MM.1S (cell line): ENCODE results near the gene GPR137B.

ENCODE experiments used
- DNase-seq: peaks from one replicate; pipeline ENCODE4 v3.0.0-alpha.2; 2015
- H2AFZ ChIP-seq: fragments of 300-600 bp; sonication (generic); 2 replicates; pipeline ENCODE4 v1.6.0; 2016; ENCODE audit warnings: antibody characterized with exemption, low read length
- H3F3A ChIP-seq: fragments of 300-600 bp; sonication (generic); 2 replicates; pipeline ENCODE4 v1.6.1; 2016; ENCODE audit warnings: mild to moderate bottlenecking, antibody characterized with exemption, low read length, moderate library complexity, mixed read lengths; ENCODE audit not compliant: insufficient read depth
- H3K27ac ChIP-seq: fragments of 300-600 bp; sonication (generic); 2 replicates; pipeline ENCODE4 v1.5.1; 2016; ENCODE audit warnings: mild to moderate bottlenecking, low read length
- H3K27me3 ChIP-seq: fragments of 300-600 bp; sonication (generic); replicated peaks from 2 replicates; pipeline ENCODE4 v1.6.0; 2016; ENCODE audit warnings: low read length; ENCODE audit not compliant: insufficient read depth
- H3K36me3 ChIP-seq: fragments of 300-600 bp; sonication (generic); replicated peaks from 2 replicates; pipeline ENCODE4 v1.6.1; 2016; ENCODE audit warnings: mild to moderate bottlenecking, low read length, mixed read lengths; ENCODE audit not compliant: insufficient read depth
- H3K4me1 ChIP-seq: fragments of 300-600 bp; sonication (generic); 2 replicates; pipeline ENCODE4 v1.6.1; 2016; ENCODE audit warnings: low read length, mixed read lengths
- H3K4me2 ChIP-seq: fragments of 300-600 bp; sonication (generic); 2 replicates; pipeline ENCODE4 v1.6.0; 2016; ENCODE audit warnings: low read depth, low read length
- H3K4me3 ChIP-seq: fragments of 300-600 bp; sonication (generic); 2 replicates; pipeline ENCODE4 v1.5.1; 2016; ENCODE audit warnings: low read length, mixed read lengths
- H3K79me2 ChIP-seq: fragments of 300-600 bp; sonication (generic); 2 replicates; pipeline ENCODE4 v1.6.1; 2016; ENCODE audit warnings: mixed run types, low read length, mixed read lengths
- H3K9ac ChIP-seq: fragments of 300-600 bp; sonication (generic); 2 replicates; pipeline ENCODE4 v1.6.1; 2016; ENCODE audit warnings: low read length, mixed read lengths
- H3K9me2 ChIP-seq: fragments of 300-600 bp; sonication (generic); replicated peaks from 2 replicates; pipeline ENCODE4 v1.6.1; 2016; ENCODE audit warnings: mild to moderate bottlenecking, low read length, mixed read lengths; ENCODE audit not compliant: insufficient read depth
- H3K9me3 ChIP-seq: fragments of 300-600 bp; sonication (generic); replicated peaks from 2 replicates; pipeline ENCODE4 v1.6.1; 2016; ENCODE audit warnings: mild to moderate bottlenecking, low read length, mixed read lengths; ENCODE audit not compliant: insufficient read depth
- H4K20me1 ChIP-seq: fragments of 300-600 bp; sonication (generic); 2 replicates; pipeline ENCODE4 v1.6.1; 2016; ENCODE audit warnings: mild to moderate bottlenecking, low read length, moderate library complexity, mixed read lengths; ENCODE audit not compliant: insufficient read depth
- CTCF ChIP-seq: fragments of 300-600 bp; sonication (generic); IDR thresholded peaks from 2 replicates; pipeline ENCODE4 v1.5.1; 2016; ENCODE audit warnings: antibody characterized with exemption, low read length, mixed read lengths
- EZH2 ChIP-seq: fragments of 300-600 bp; sonication (generic); optimal IDR thresholded peaks from 2 replicates; pipeline ENCODE3; 2017; ENCODE audit warnings: low read depth, mild to moderate bottlenecking, antibody characterized with exemption, low read length, mixed read lengths
- EZH2phosphoT487 ChIP-seq: fragments of 300-600 bp; sonication (generic); IDR thresholded peaks from 2 replicates; pipeline ENCODE4 v1.6.1; 2018; ENCODE audit warnings: antibody characterized with exemption, low read length

The GPR137B gene

GRCh38 chr1:236148470-236148845, 6.1 kb downstream of the GPR137B start:
- TF ChIP-seq EZH2 (no peak), EZH2phosphoT487 (no peak), CTCF (no peak)
- Histone ChIP-seq H3K4me2 (no peak overlapping the region), H3F3A (no peaks in the 10 kb centered on the region), H3K27ac (no peak overlapping the region), H3K9ac (no peak overlapping the region), H3K79me2 (no peaks in the 10 kb centered on the region), H3K9me2 (no peaks in the 10 kb centered on the region), H2AFZ (no peak overlapping the region), H3K4me3 (no peak overlapping the region), H4K20me1 (no peaks in the 10 kb centered on the region), H3K9me3 (no peaks in the 10 kb centered on the region), H3K27me3 (peaks cover 29% of the 10 kb centered on the region), H3K4me1 (no peaks in the 10 kb centered on the region), H3K36me3 (no peaks in the 10 kb centered on the region)
- no peak for DNase-seq

- Histone ChIP-seq H2AFZ (no peak overlapping the region), H3K9ac (no peak overlapping the region), H3K9me2 (no peaks in the 10 kb centered on the region), H4K20me1 (no peaks in the 10 kb centered on the region), H3K4me3 (no peak overlapping the region), H3K27me3 (peaks cover 24% of the 10 kb centered on the region), H3K79me2 (no peaks in the 10 kb centered on the region), H3K4me1 (no peaks in the 10 kb centered on the region), H3K27ac (no peak overlapping the region), H3F3A (no peaks in the 10 kb centered on the region), H3K36me3 (no peaks in the 10 kb centered on the region), H3K9me3 (no peaks in the 10 kb centered on the region), H3K4me2 (no peak overlapping the region)
- TF ChIP-seq EZH2: no peak
- TF ChIP-seq EZH2phosphoT487: no peak
- TF ChIP-seq CTCF: no peak
- DNase-seq: no peak
Measured at GRCh38 chr1:236149003-236149595, 6.8 kb downstream of the GPR137B start.

- H3K79me2 ChIP-seq: no peaks in the 10 kb centered on the region
Measured at GRCh38 chr1:236149696-236150228, 7.4 kb downstream of the GPR137B start.

GRCh38 chr1:236150311-236150955, 8.1 kb downstream of the GPR137B start:
- TF ChIP-seq EZH2 (no peak), EZH2phosphoT487 (no peak), CTCF (no peak)
- Histone ChIP-seq H2AFZ (no peak overlapping the region), H3F3A (no peaks in the 10 kb centered on the region), H3K4me1 (no peaks in the 10 kb centered on the region), H4K20me1 (no peaks in the 10 kb centered on the region), H3K27ac (no peak overlapping the region), H3K79me2 (no peaks in the 10 kb centered on the region), H3K9me2 (no peaks in the 10 kb centered on the region), H3K9me3 (no peaks in the 10 kb centered on the region), H3K4me2 (no peak overlapping the region), H3K27me3 (peaks cover 28% of the 10 kb centered on the region), H3K9ac (no peak overlapping the region), H3K36me3 (no peaks in the 10 kb centered on the region), H3K4me3 (no peak overlapping the region)
- no peak for DNase-seq

More at GRCh38 chr1:236149696-236150228, 7.4 kb downstream of the GPR137B start:
- Histone ChIP-seq H3K27me3 (peaks cover 23% of the 10 kb centered on the region), H4K20me1 (no peaks in the 10 kb centered on the region), H3K4me2 (no peak overlapping the region), H3K4me3 (no peak overlapping the region), H3K9ac (no peak overlapping the region), H3K36me3 (no peaks in the 10 kb centered on the region), H3K4me1 (no peaks in the 10 kb centered on the region), H2AFZ (no peak overlapping the region), H3K9me3 (no peaks in the 10 kb centered on the region), H3F3A (no peaks in the 10 kb centered on the region), H3K9me2 (no peaks in the 10 kb centered on the region), H3K27ac (no peak overlapping the region)
- TF ChIP-seq EZH2phosphoT487: no peak
- TF ChIP-seq EZH2: no peak
- no peak for DNase-seq
